H1 (cell line): ENCODE measurements around the gene BZW1. TPM values are rescaled to one million over a fixed set of nuclear protein-coding genes. Genes with fewer than 3 reads are reported as not detected.

ENCODE experiments used
- CTCF ChIA-PET: fragments of 300-600 bp; sonication (Branson Sonifier 250); formaldehyde crosslinking; loops from one replicate; lab custom pipeline; 2021; ENCODE audit not compliant: partially characterized antibody; lab: Charles Lee
- POLR2A ChIA-PET: fragments of 300-600 bp; sonication (Branson Sonifier 250); formaldehyde crosslinking; loops from one replicate; lab custom pipeline; 2021; ENCODE audit warnings: inconsistent platforms; ENCODE audit not compliant: partially characterized antibody; lab: Charles Lee
- DNase-seq, 2 experiments: peaks; one replicate each; pipeline versions ENCODE4 v3.0.0 to v3.0.0-alpha.2; 2010 to 2022; ENCODE audit warnings: low spot score in 2 of 2, low read depth in 1 of 2, mixed read lengths in 1 of 2
- FAIRE-seq: peaks from 2 replicates; lab custom pipeline; 2011; peaks lifted over from hg19 to GRCh38; lab: Jason Lieb, UNC
- H2AFZ ChIP-seq: 2 replicates; pipeline ENCODE4 v1.8.1; 2012; ENCODE audit warnings: low read length, inconsistent platforms
- H2AK5ac ChIP-seq: 2 replicates; pipeline ENCODE4 v1.6.1; 2013; ENCODE audit warnings: low read depth, low read length
- H2BK120ac ChIP-seq: replicated peaks from 2 replicates; pipeline ENCODE3; 2013; ENCODE audit warnings: low read depth, low read length, inconsistent platforms
- H2BK12ac ChIP-seq: 2 replicates; pipeline ENCODE4 v1.6.1; 2013; ENCODE audit warnings: low read depth, low read length
- H2BK15ac ChIP-seq: 2 replicates; pipeline ENCODE4 v1.6.1; 2013; ENCODE audit warnings: low read length
- H2BK20ac ChIP-seq: 2 replicates; pipeline ENCODE4 v1.6.1; 2013; ENCODE audit warnings: low read length
- H2BK5ac ChIP-seq: 2 replicates; pipeline ENCODE4 v1.6.1; 2013; ENCODE audit warnings: low read depth, low read length
- H3K14ac ChIP-seq: 2 replicates; pipeline ENCODE4 v1.6.1; 2013; ENCODE audit warnings: inconsistent platforms; ENCODE audit not compliant: insufficient read length
- H3K18ac ChIP-seq: 2 replicates; pipeline ENCODE4 v1.6.1; 2013; ENCODE audit warnings: low read length; ENCODE audit errors: extremely low read depth
- H3K23ac ChIP-seq: 2 replicates; pipeline ENCODE4 v1.6.1; 2013; ENCODE audit warnings: inconsistent platforms; ENCODE audit not compliant: insufficient read length
- H3K23me2 ChIP-seq: 2 replicates; pipeline ENCODE4 v1.6.1; 2013; ENCODE audit warnings: low read depth, low read length
- H3K27ac ChIP-seq: 2 replicates; pipeline ENCODE4 v1.6.1; 2011; ENCODE audit warnings: low read depth, low read length, inconsistent platforms
- H3K27me3 ChIP-seq, 4 experiments: replicated peaks in 1 of 4; 1 replicate in 1 of 4; 2 replicates in 3 of 4; pipeline versions ENCODE4 v1.6.1 to v1.8.1; 2011 to 2013; ENCODE audit warnings: low read length in 3 of 4, mild to moderate bottlenecking in 3 of 4, inconsistent platforms in 2 of 4, mixed read lengths in 2 of 4, moderate library complexity in 1 of 4; ENCODE audit not compliant: control insufficient read depth in 3 of 4, insufficient read depth in 3 of 4; ENCODE audit errors: extremely low read depth in 1 of 4
- H3K36me3 ChIP-seq, 4 experiments: 2 replicates each; pipeline versions ENCODE4 v1.6.1 to v1.8.1; 2011 to 2013; ENCODE audit warnings: mild to moderate bottlenecking in 4 of 4, low read length in 3 of 4, moderate library complexity in 2 of 4, control low read depth in 1 of 4, inconsistent platforms in 1 of 4; ENCODE audit not compliant: insufficient read depth in 4 of 4, control insufficient read depth in 2 of 4
- H3K4ac ChIP-seq: replicated peaks from 2 replicates; pipeline ENCODE3; 2013; ENCODE audit warnings: low read length, low read depth, mixed read lengths, inconsistent platforms; ENCODE audit not compliant: insufficient read length
- H3K4me1 ChIP-seq, 4 experiments: replicated peaks in 1 of 4; 1 replicate in 1 of 4; 2 replicates in 3 of 4; pipeline versions ENCODE4 v1.6.1 to v1.8.1; 2011 to 2013; ENCODE audit warnings: low read length in 3 of 4, inconsistent platforms in 2 of 4, mixed read lengths in 1 of 4; ENCODE audit not compliant: insufficient read depth in 4 of 4, control insufficient read depth in 3 of 4
- H3K4me2 ChIP-seq, 2 experiments: 2 replicates each; pipeline versions ENCODE4 v1.6.1 to v1.8.1; 2011 to 2013; ENCODE audit warnings: low read depth in 2 of 2, low read length in 2 of 2, control low read depth in 1 of 2, inconsistent platforms in 1 of 2, mild to moderate bottlenecking in 1 of 2; ENCODE audit not compliant: insufficient read depth in 1 of 2
- H3K4me3 ChIP-seq, 4 experiments: fragments of 200-600, 300-600 bp in 1 of 4; sonication (generic), shearing (Covaris generic), sonication (Bioruptor Twin) in 1 of 4; 2 replicates each; pipeline versions ENCODE4 v1.5.1 to v1.8.1; 2011 to 2016; ENCODE audit warnings: low read length in 4 of 4, low read depth in 3 of 4, control low read depth in 2 of 4, inconsistent platforms in 2 of 4, mild to moderate bottlenecking in 2 of 4, mixed read lengths in 1 of 4, moderate library complexity in 1 of 4; ENCODE audit not compliant: insufficient read depth in 2 of 4; ENCODE audit errors: extremely low read depth in 1 of 4
- H3K56ac ChIP-seq: replicated peaks from 2 replicates; pipeline ENCODE3; 2013; ENCODE audit warnings: low read depth, mild to moderate bottlenecking, mixed read lengths, low read length, inconsistent platforms; ENCODE audit not compliant: insufficient read length
- H3K79me1 ChIP-seq: 2 replicates; pipeline ENCODE4 v1.6.1; 2013; ENCODE audit warnings: low read depth, low read length, control low read depth
- H3K79me2 ChIP-seq, 2 experiments: 2 replicates each; pipeline versions ENCODE4 v1.6.1 to v1.8.1; 2012 to 2013; ENCODE audit warnings: low read length in 2 of 2, mild to moderate bottlenecking in 2 of 2, inconsistent platforms in 1 of 2; ENCODE audit not compliant: insufficient read depth in 2 of 2, control insufficient read depth in 1 of 2
- H3K9ac ChIP-seq, 4 experiments: replicated peaks in 1 of 4; 1 replicate in 1 of 4; 2 replicates in 3 of 4; pipeline versions ENCODE4 v1.6.1 to v1.8.1; 2011 to 2013; ENCODE audit warnings: low read depth in 3 of 4, low read length in 3 of 4, control low read depth in 2 of 4, mild to moderate bottlenecking in 2 of 4, moderate library complexity in 2 of 4, inconsistent platforms in 1 of 4; ENCODE audit errors: extremely low read depth in 1 of 4
- H3K9me3 ChIP-seq, 2 experiments: 2 replicates each; pipeline versions ENCODE4 v1.6.1 to v1.8.1; 2012 to 2013; ENCODE audit warnings: mild to moderate bottlenecking in 2 of 2, moderate library complexity in 2 of 2, control low read depth in 1 of 2, inconsistent platforms in 1 of 2, low read depth in 1 of 2, low read length in 1 of 2, mixed read lengths in 1 of 2; ENCODE audit not compliant: insufficient read depth in 2 of 2
- H4K20me1 ChIP-seq, 2 experiments: replicated peaks in 1 of 2; 2 replicates each; pipeline versions ENCODE3 to v1.8.1; 2011 to 2013; ENCODE audit warnings: inconsistent platforms in 2 of 2, low read length in 2 of 2, mild to moderate bottlenecking in 1 of 2; ENCODE audit not compliant: insufficient read depth in 2 of 2, control insufficient read depth in 1 of 2
- H4K5ac ChIP-seq: 2 replicates; pipeline ENCODE4 v1.6.1; 2013; ENCODE audit warnings: low read length, low read depth, mixed read lengths, inconsistent platforms; ENCODE audit not compliant: insufficient read length
- H4K8ac ChIP-seq: 2 replicates; pipeline ENCODE4 v1.8.0; 2013; ENCODE audit warnings: mild to moderate bottlenecking, moderate library complexity, low read length, inconsistent platforms; ENCODE audit not compliant: insufficient read depth; ENCODE audit errors: extremely low read depth
- H4K91ac ChIP-seq: replicated peaks from 2 replicates; pipeline ENCODE3; 2013; ENCODE audit warnings: low read length, mixed read lengths, inconsistent platforms; ENCODE audit not compliant: insufficient read length
- BCL11A ChIP-seq, 2 experiments: IDR thresholded peaks; one replicate each; pipeline ENCODE4 v1.6.1; 2011; ENCODE audit warnings: low read depth in 2 of 2, low read length in 2 of 2, mild to moderate bottlenecking in 2 of 2
- CHD2 ChIP-seq: IDR thresholded peaks from 2 replicates; pipeline ENCODE4 v1.6.1; 2012; ENCODE audit warnings: low read length, improper control_type of control experiment
- FOSL1 ChIP-seq: IDR thresholded peaks from 2 replicates; pipeline ENCODE4 v1.6.1; 2011; ENCODE audit warnings: mild to moderate bottlenecking, low read depth, low read length, moderate library complexity; ENCODE audit not compliant: insufficient read depth
- HDAC2 ChIP-seq, 2 experiments: fragments of 300-600 bp in 1 of 2; sonication (generic) in 1 of 2; IDR thresholded peaks; 2 replicates each; pipeline ENCODE4 v1.6.1; 2011 to 2012; ENCODE audit warnings: low read depth in 2 of 2, low read length in 2 of 2, mild to moderate bottlenecking in 2 of 2, moderate library complexity in 2 of 2, borderline replicate concordance in 1 of 2, inconsistent platforms in 1 of 2
- SAP30 ChIP-seq: fragments of 300-600 bp; sonication (generic); IDR thresholded peaks from 2 replicates; pipeline ENCODE4 v1.7.1; 2012; ENCODE audit warnings: low read length, moderate library complexity, mild to moderate bottlenecking, inconsistent platforms; ENCODE audit not compliant: insufficient read depth, insufficient replicate concordance
- SP1 ChIP-seq: IDR thresholded peaks from 2 replicates; pipeline ENCODE4 v1.6.1; 2011; ENCODE audit warnings: low read depth, low read length
- TBP ChIP-seq: IDR thresholded peaks from 2 replicates; pipeline ENCODE4 v1.6.1; 2011; ENCODE audit warnings: low read depth, low read length, improper control_type of control experiment
- USF2 ChIP-seq: IDR thresholded peaks from 2 replicates; pipeline ENCODE4 v1.6.1; 2011; ENCODE audit warnings: low read length, improper control_type of control experiment
- WGBS, 2 experiments: shearing (Covaris generic) in 1 of 2; methylation state at CpG; one replicate each; pipeline versions ENCODE4 v1.1.6 to v1.1.7; 2013 to 2015; ENCODE audit warnings: low lambda C conversion rate in 2 of 2, mixed read lengths in 2 of 2, inconsistent platforms in 1 of 2, low coverage in 1 of 2, missing lambda C conversion rate in 1 of 2; ENCODE audit not compliant: insufficient replicate concordance in 2 of 2, insufficient coverage in 1 of 2, insufficient read length in 1 of 2; ENCODE audit errors: extremely low coverage in 1 of 2, missing lambda C conversion rate in 1 of 2; 5-methylcytosine and 5-hydroxymethylcytosine counted together
- polyA plus RNA-seq, 7 experiments: library from polyadenylated mRNA; depleted of rRNA in 3 of 7; stranded (reverse) in 5 of 7; unstranded in 2 of 7; fragments of >200 nt in 5 of 7; fragments of 200-250 nt in 2 of 7; gene quantifications; 1 replicate in 5 of 7; 2 replicates in 1 of 7; 4 replicates in 1 of 7; pipeline versions ENCODE4 v1.2.1 to v1.2.3, GENCODE V29; 2011 to 2013; ENCODE audit warnings: missing spikeins in 2 of 7, mixed read lengths in 2 of 7
- total RNA-seq: library from RNA; stranded (reverse); fragmentation: NEBNext Ultra II Directional; extraction: Animal tissue kit (Norgen Biotek cat#: 25700); gene quantifications from 2 replicates; pipeline ENCODE4 v1.2.1, GENCODE V29; 2021

BZW1 gene
- total and polyA plus RNA-seq, 2 of the 8 experiments (the other 6 are each of a cell fraction or from before 2014, with no cell fraction given): 152 to 335 TPM

GRCh38 chr2:200863782-200864175 is 52.1 kb downstream of the BZW1 start:
- Histone ChIP-seq H2AK5ac (peak overlapping the region; percentile 95), H3K56ac (peak overlapping the region; percentile 97), H3K27ac (peak overlapping the region; percentile 95), H2BK15ac (no peak overlapping the region), H3K4ac (peak overlapping the region; percentile 94), H3K14ac (no peak overlapping the region), H3K23ac (no peak overlapping the region), H4K20me1 (peaks cover 0 to 4% of the 10 kb centered on the region in 2 experiments), H3K4me1 (peaks cover 0 to 5% (median 0%) of the 10 kb centered on the region in 4 experiments; a peak in 1 of 7 replicates), H3K9ac (peak overlapping the region; percentile 67 to 97 (median 96)), H3K4me2 (peak overlapping the region; percentile 90), H2BK120ac (peak overlapping the region; percentile 72), H3K27me3 (no peaks in the 10 kb centered on the region; a peak in 1 of 7 replicates), H4K91ac (peak overlapping the region; percentile 40), H2BK12ac (peak overlapping the region; percentile 46; the same call in 1 of the 2 replicates), H3K18ac (peak overlapping the region; percentile 84; the same call in 1 of the 2 replicates), H3K79me2 (peaks cover 21 to 49% of the 10 kb centered on the region in 2 experiments), H3K23me2 (peaks cover 6% of the 10 kb centered on the region; the same call in 1 of the 2 replicates), H2BK5ac (peak overlapping the region; percentile 98; the same call in 1 of the 2 replicates), H3K36me3 (peaks cover 2 to 26% (median 12%) of the 10 kb centered on the region in 4 experiments; a peak in 6 of 8 replicates), H3K4me3 (peak overlapping the region; percentile 87 to 99 (median 94)), H4K8ac (peak overlapping the region; percentile 99), H4K5ac (peak overlapping the region; percentile 96), H2AFZ (peak overlapping the region; percentile 77), H2BK20ac (no peak overlapping the region), H3K9me3 (no peaks in the 10 kb centered on the region), H3K79me1 (no peaks in the 10 kb centered on the region; the same call in 1 of the 2 replicates)
- DNase-seq (no peak), FAIRE-seq (no peak)
- 1% methylated on average over 19 of the region's 19 CpGs; no CpG with 5 or more reads in 1 of the 2 experiments for WGBS, 2 experiments
- CTCF ChIA-PET: interaction anchor here (0.9 to 1.3 kb wide), 4 partner anchors 20 to 294 kb away, joined by 3 to 4 read pairs (median 4); no protein-coding TSS in a partner anchor
- POLR2A ChIA-PET: interaction anchor here (0.6 to 3.0 kb wide), 31 partner anchors 8 to 1350 kb away, joined by 3 to 53 read pairs (median 4); partner anchors contain the start of genes BZW1, NIF3L1, PPIL3 and SGO2
- TF ChIP-seq USF2 (no peak), SP1 (no peak), BCL11A (IDR thresholded peaks at IDR 0.05; ENCODE audit: low read depth in 2 of 2, low read length in 2 of 2) (no peak), TBP (peak; percentile 11; the same call in 1 of the 2 replicates), FOSL1 (no peak), HDAC2 (IDR thresholded peaks at IDR 0.05; ENCODE audit: borderline replicate concordance in 1 of 2, low read depth in 2 of 2, low read length in 2 of 2) (peak in 1 of 2 experiments; percentile 0; a peak in 1 of 4 replicates), SAP30 (peak; percentile 71), CHD2 (peak; percentile 43; the same call in 1 of the 2 replicates)
